HepG2 (cell line): ENCODE measurements around the gene GCM1. TPM values are rescaled to one million over a fixed set of nuclear protein-coding genes. Genes with fewer than 3 reads are reported as not detected.
A peak's percentile ranks its signal among the peaks of the same experiment; 100 is the strongest.

Experiments
- ARNTL ChIP-seq: sonication (generic); formaldehyde crosslinking; IDR thresholded peaks from 2 replicates; pipeline ENCODE4 v1.4.0; 2020; ENCODE audit warnings: mild to moderate bottlenecking, missing genetic modification reagents
- CBX2 ChIP-seq, 2 experiments: fragments of 200-600 bp in 1 of 2; sonication (generic); formaldehyde crosslinking in 1 of 2; IDR thresholded peaks; 2 replicates each; pipeline versions ENCODE4 v1.7.0 to v1.8.1; 2018 to 2022; ENCODE audit warnings: low read depth in 2 of 2, low read length in 1 of 2, mild to moderate bottlenecking in 1 of 2, missing genetic modification reagents in 1 of 2
- CEBPG ChIP-seq: IDR thresholded peaks from 2 replicates; pipeline ENCODE4 v1.6.1; 2016
- CENPX ChIP-seq: sonication (generic); formaldehyde crosslinking; IDR thresholded peaks from 2 replicates; pipeline ENCODE4 v1.9.0; 2021; ENCODE audit warnings: mild to moderate bottlenecking, missing genetic modification reagents, moderate library complexity
- JUNB ChIP-seq: sonication (generic); formaldehyde crosslinking; IDR thresholded peaks from 2 replicates; pipeline ENCODE4 v1.8.0; 2022; ENCODE audit warnings: missing genetic modification reagents, mild to moderate bottlenecking, borderline replicate concordance
- NAIF1 ChIP-seq: sonication (generic); formaldehyde crosslinking; IDR thresholded peaks from 2 replicates; pipeline ENCODE4 v1.5.0; 2020; ENCODE audit warnings: mild to moderate bottlenecking, missing genetic modification reagents, borderline replicate concordance
- PCBP2 ChIP-seq: fragments of 200-400 bp; formaldehyde crosslinking; optimal IDR thresholded peaks from 2 replicates; pipeline ENCODE3; 2018; ENCODE audit warnings: low read length, low read depth; ENCODE audit not compliant: poor library complexity, severe bottlenecking
- PHF21A ChIP-seq: sonication (generic); formaldehyde crosslinking; IDR thresholded peaks from 2 replicates; pipeline ENCODE4 v1.5.0; 2020; ENCODE audit warnings: mild to moderate bottlenecking, missing genetic modification reagents
- REPIN1 ChIP-seq: sonication (generic); formaldehyde crosslinking; IDR thresholded peaks from 2 replicates; pipeline ENCODE4 v1.8.0; 2022; ENCODE audit warnings: missing genetic modification reagents, low read depth, mild to moderate bottlenecking, borderline replicate concordance
- SP2 ChIP-seq: sonication (generic); formaldehyde crosslinking; IDR thresholded peaks from 2 replicates; pipeline ENCODE4 v1.5.1; 2020; ENCODE audit warnings: mild to moderate bottlenecking, missing genetic modification reagents
- ZKSCAN5 ChIP-seq: sonication (generic); formaldehyde crosslinking; IDR thresholded peaks from 2 replicates; pipeline ENCODE4 v1.5.1; 2020; ENCODE audit warnings: mild to moderate bottlenecking, missing genetic modification reagents
- ZNF180 ChIP-seq: sonication (generic); formaldehyde crosslinking; IDR thresholded peaks from 2 replicates; pipeline ENCODE4 v1.4.0; 2020; ENCODE audit warnings: low read depth, missing genetic modification reagents, borderline replicate concordance
- ZNF230 ChIP-seq: sonication (generic); formaldehyde crosslinking; IDR thresholded peaks from 2 replicates; pipeline ENCODE4 v1.4.0; 2020; ENCODE audit warnings: mild to moderate bottlenecking, missing genetic modification reagents
- ZNF460 ChIP-seq: sonication (generic); formaldehyde crosslinking; IDR thresholded peaks from 2 replicates; pipeline ENCODE4 v1.5.1; 2020; ENCODE audit warnings: missing genetic modification reagents, mild to moderate bottlenecking, borderline replicate concordance
- ZNF605 ChIP-seq: sonication (generic); formaldehyde crosslinking; IDR thresholded peaks from 2 replicates; pipeline ENCODE4 v1.8.0; 2022; ENCODE audit warnings: mild to moderate bottlenecking, missing genetic modification reagents
- polyA plus RNA-seq, 8 experiments: library from polyadenylated mRNA; depleted of rRNA in 3 of 8; stranded (reverse) in 7 of 8; unstranded in 1 of 8; fragments of >200 nt; fragmentation: Illumina TruSeq in 4 of 8; extraction: Trizol in 4 of 8; gene quantifications; 2 replicates each; pipeline versions ENCODE4 v1.2.1 to v1.2.3, GENCODE V29; 2011 to 2016; ENCODE audit warnings: low read depth in 4 of 8, missing spikeins in 1 of 8, mixed read lengths in 1 of 8; ENCODE audit not compliant: insufficient read depth in 1 of 8
- total RNA-seq, 5 experiments: library from RNA; depleted of rRNA; stranded (reverse); fragments of >200 nt; fragmentation: Illumina TruSeq; extraction: Trizol; gene quantifications; 2 replicates each; pipeline ENCODE4 v1.2.3, GENCODE V29; 2016; ENCODE audit warnings: low read depth in 1 of 5
- TF ChIP-seq, protein P1 (sequence below): sonication (generic); formaldehyde crosslinking; IDR thresholded peaks from 2 replicates; pipeline ENCODE4 v1.4.0; 2020; ENCODE audit warnings: low read depth, missing genetic modification reagents
- TF ChIP-seq, protein P2 (sequence below): sonication (generic); formaldehyde crosslinking; IDR thresholded peaks from 2 replicates; pipeline ENCODE4 v1.8.0; 2022; ENCODE audit warnings: mild to moderate bottlenecking, missing genetic modification reagents
- TF ChIP-seq, protein P3 (sequence below): sonication (generic); formaldehyde crosslinking; IDR thresholded peaks from 2 replicates; pipeline ENCODE4 v1.4.0; 2020; ENCODE audit warnings: low read depth, mild to moderate bottlenecking, missing genetic modification reagents
- TF ChIP-seq, protein P4 (sequence below): sonication (generic); formaldehyde crosslinking; IDR thresholded peaks from 2 replicates; pipeline ENCODE4 v1.4.0; 2020; ENCODE audit warnings: missing genetic modification reagents, borderline replicate concordance

Gene GCM1
- total and polyA plus RNA-seq, 2 of the 13 experiments (the other 11 are each of a cell fraction or from before 2014, with no cell fraction given): 0.04 to 0.13 TPM

DNA sequence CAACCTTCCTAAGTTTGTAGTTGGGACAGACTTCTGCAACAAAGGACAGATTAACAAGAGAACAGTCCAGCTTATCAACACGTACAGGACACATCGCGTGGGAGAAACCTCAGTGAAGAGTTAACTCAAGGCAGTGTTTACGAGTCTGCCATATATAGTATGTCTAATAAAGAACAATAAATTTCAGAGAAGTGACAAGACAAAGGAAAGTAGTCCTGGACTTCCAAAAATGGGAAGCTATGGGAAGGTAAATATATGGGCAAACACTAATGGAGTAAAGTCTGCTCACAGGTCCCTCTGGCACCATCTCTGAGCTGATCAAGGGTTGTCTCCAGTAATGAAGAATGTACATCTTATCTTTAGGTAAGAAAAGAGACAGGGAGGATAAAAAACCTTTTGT lies 34.9 kb downstream of the GCM1 start (continued):
- TF ChIP-seq, protein P1, sequence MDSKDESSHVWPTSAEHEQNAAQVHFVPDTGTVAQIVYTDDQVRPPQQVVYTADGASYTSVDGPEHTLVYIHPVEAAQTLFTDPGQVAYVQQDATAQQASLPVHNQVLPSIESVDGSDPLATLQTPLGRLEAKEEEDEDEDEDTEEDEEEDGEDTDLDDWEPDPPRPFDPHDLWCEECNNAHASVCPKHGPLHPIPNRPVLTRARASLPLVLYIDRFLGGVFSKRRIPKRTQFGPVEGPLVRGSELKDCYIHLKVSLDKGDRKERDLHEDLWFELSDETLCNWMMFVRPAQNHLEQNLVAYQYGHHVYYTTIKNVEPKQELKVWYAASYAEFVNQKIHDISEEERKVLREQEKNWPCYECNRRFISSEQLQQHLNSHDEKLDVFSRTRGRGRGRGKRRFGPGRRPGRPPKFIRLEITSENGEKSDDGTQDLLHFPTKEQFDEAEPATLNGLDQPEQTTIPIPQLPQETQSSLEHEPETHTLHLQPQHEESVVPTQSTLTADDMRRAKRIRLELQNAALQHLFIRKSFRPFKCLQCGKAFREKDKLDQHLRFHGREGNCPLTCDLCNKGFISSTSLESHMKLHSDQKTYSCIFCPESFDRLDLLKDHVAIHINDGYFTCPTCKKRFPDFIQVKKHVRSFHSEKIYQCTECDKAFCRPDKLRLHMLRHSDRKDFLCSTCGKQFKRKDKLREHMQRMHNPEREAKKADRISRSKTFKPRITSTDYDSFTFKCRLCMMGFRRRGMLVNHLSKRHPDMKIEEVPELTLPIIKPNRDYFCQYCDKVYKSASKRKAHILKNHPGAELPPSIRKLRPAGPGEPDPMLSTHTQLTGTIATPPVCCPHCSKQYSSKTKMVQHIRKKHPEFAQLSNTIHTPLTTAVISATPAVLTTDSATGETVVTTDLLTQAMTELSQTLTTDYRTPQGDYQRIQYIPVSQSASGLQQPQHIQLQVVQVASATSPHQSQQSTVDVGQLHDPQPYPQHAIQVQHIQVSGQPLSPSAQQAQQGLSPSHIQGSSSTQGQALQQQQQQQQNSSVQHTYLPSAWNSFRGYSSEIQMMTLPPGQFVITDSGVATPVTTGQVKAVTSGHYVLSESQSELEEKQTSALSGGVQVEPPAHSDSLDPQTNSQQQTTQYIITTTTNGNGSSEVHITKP (CRISPR knock-in tag): peak; percentile 26; the same call in 1 of the 2 replicates
- TF ChIP-seq NAIF1 (no peak), ZNF605 (CRISPR knock-in tag) (no peak), ARNTL (CRISPR knock-in tag) (no peak), ZNF230 (CRISPR knock-in tag) (no peak), CBX2 (IDR thresholded peaks at IDR 0.05; ENCODE audit: low read depth, low read length) (no peak), CBX2 (CRISPR knock-in tag; IDR thresholded peaks at IDR 0.05; ENCODE audit: low read depth) (no peak), JUNB (CRISPR knock-in tag) (no peak), REPIN1 (CRISPR knock-in tag) (no peak), PCBP2 (no peak), SP2 (no peak), PHF21A (CRISPR knock-in tag) (no peak), ZNF460 (CRISPR knock-in tag) (no peak), ZNF180 (CRISPR knock-in tag) (no peak), CENPX (CRISPR knock-in tag) (no peak), ZKSCAN5 (no peak), CEBPG (CRISPR knock-in tag) (no peak)
- TF ChIP-seq, protein P2, sequence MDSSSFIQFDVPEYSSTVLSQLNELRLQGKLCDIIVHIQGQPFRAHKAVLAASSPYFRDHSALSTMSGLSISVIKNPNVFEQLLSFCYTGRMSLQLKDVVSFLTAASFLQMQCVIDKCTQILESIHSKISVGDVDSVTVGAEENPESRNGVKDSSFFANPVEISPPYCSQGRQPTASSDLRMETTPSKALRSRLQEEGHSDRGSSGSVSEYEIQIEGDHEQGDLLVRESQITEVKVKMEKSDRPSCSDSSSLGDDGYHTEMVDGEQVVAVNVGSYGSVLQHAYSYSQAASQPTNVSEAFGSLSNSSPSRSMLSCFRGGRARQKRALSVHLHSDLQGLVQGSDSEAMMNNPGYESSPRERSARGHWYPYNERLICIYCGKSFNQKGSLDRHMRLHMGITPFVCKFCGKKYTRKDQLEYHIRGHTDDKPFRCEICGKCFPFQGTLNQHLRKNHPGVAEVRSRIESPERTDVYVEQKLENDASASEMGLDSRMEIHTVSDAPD (CRISPR knock-in tag): 0 out of 2 replicates have a peak, but pooled peaks have one; percentile 48
- TF ChIP-seq, protein P3, sequence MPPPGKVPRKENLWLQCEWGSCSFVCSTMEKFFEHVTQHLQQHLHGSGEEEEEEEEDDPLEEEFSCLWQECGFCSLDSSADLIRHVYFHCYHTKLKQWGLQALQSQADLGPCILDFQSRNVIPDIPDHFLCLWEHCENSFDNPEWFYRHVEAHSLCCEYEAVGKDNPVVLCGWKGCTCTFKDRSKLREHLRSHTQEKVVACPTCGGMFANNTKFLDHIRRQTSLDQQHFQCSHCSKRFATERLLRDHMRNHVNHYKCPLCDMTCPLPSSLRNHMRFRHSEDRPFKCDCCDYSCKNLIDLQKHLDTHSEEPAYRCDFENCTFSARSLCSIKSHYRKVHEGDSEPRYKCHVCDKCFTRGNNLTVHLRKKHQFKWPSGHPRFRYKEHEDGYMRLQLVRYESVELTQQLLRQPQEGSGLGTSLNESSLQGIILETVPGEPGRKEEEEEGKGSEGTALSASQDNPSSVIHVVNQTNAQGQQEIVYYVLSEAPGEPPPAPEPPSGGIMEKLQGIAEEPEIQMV (CRISPR knock-in tag): no peak
- TF ChIP-seq, protein P4, sequence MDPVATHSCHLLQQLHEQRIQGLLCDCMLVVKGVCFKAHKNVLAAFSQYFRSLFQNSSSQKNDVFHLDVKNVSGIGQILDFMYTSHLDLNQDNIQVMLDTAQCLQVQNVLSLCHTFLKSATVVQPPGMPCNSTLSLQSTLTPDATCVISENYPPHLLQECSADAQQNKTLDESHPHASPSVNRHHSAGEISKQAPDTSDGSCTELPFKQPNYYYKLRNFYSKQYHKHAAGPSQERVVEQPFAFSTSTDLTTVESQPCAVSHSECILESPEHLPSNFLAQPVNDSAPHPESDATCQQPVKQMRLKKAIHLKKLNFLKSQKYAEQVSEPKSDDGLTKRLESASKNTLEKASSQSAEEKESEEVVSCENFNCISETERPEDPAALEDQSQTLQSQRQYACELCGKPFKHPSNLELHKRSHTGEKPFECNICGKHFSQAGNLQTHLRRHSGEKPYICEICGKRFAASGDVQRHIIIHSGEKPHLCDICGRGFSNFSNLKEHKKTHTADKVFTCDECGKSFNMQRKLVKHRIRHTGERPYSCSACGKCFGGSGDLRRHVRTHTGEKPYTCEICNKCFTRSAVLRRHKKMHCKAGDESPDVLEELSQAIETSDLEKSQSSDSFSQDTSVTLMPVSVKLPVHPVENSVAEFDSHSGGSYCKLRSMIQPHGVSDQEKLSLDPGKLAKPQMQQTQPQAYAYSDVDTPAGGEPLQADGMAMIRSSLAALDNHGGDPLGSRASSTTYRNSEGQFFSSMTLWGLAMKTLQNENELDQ (CRISPR knock-in tag): no peak
